Measurements from ENCODE around the gene MS4A14. TPM values are rescaled to one million over a fixed set of nuclear protein-coding genes. Genes with fewer than 3 reads are reported as not detected.

The MS4A14 gene
- total and polyA plus RNA-seq, 9 of the 15 experiments (the other 6 are each of a cell fraction or from before 2014, with no cell fraction given) = not detected

- H4K20me1 ChIP-seq (replicated peaks; ENCODE audit: control insufficient read depth, insufficient read depth, low read length) = no peaks in the 10 kb centered on the region
- DNase-seq (ENCODE audit: extremely low read depth in 1 of 4, low spot score in 3 of 4) = no peak
- no peak overlapping the region for H3K4me3 ChIP-seq
- ChIA-PET CTCF (ENCODE audit: low intra/inter-chr PET ratio) (interaction anchor here (0.6 kb wide), 1 partner anchor 787 kb away, joined by 4 read pairs; no protein-coding TSS in a partner anchor), POLR2A (no interaction called here)
- in situ Hi-C loops (cut with MboI) = no loop called here
- H3K4me2 ChIP-seq (ENCODE audit: insufficient read depth, low read length) = no peak overlapping the region
- intact Hi-C loops (cut with micrococcal nuclease) = no loop called here
- H3K9ac ChIP-seq (ENCODE audit: insufficient read depth in 1 of 2, low read depth in 2 of 2, low read length in 2 of 2) = no peak overlapping the region
- no peak for FAIRE-seq
- no peaks in the 10 kb centered on the region for H3K79me2 ChIP-seq (ENCODE audit: control insufficient read depth, insufficient read depth, low read length)
- no peaks in the 10 kb centered on the region for H3K9me3 ChIP-seq (replicated peaks; ENCODE audit: control insufficient read depth, insufficient read depth, low read depth, low read length)
- no peaks in the 10 kb centered on the region for H3K36me3 ChIP-seq (ENCODE audit: control insufficient read depth, insufficient read depth, low read length)
- ATAC-seq = no peak
- TF ChIP-seq FOXJ2 (tag; IDR thresholded peaks at IDR 0.05) (no peak), XRCC3 (IDR thresholded peaks at IDR 0.05) (no peak), ARID1B (IDR thresholded peaks at IDR 0.05) (no peak), MCM2 (IDR thresholded peaks at IDR 0.05; ENCODE audit: low read depth) (no peak), DPF2 (IDR thresholded peaks at IDR 0.05) (no peak), SMARCA4 (IDR thresholded peaks at IDR 0.05) (no peak), CREB5 (CRISPR knock-in tag; IDR thresholded peaks at IDR 0.05) (no peak), HES1 (IDR thresholded peaks at IDR 0.05; ENCODE audit: low read depth) (no peak), CEBPG (CRISPR knock-in tag; IDR thresholded peaks at IDR 0.05) (no peak), CEBPG (tag; conservative IDR thresholded peaks at IDR 0.05 in 1 of 2, IDR thresholded peaks at IDR 0.05 in 1 of 2) (no peak), DIDO1 (tag; IDR thresholded peaks at IDR 0.05; ENCODE audit: low read depth) (no peak), CTBP1 (IDR thresholded peaks at IDR 0.05; ENCODE audit: borderline replicate concordance) (no peak), NEUROD1 (IDR thresholded peaks at IDR 0.05; ENCODE audit: borderline replicate concordance, low read depth, low read length, partially characterized antibody) (no peak), LEF1 (IDR thresholded peaks at IDR 0.05) (no peak), NFATC3 (IDR thresholded peaks at IDR 0.05) (no peak)
- no peaks in the 10 kb centered on the region for H3K27me3 ChIP-seq (ENCODE audit: control insufficient read depth in 2 of 2, insufficient read depth in 2 of 2, low read length in 2 of 2)
- no peak overlapping the region for H2AFZ ChIP-seq (ENCODE audit: low read depth, low read length)
- H3K27ac ChIP-seq (ENCODE audit: extremely low read depth, low read depth, low read length) = no peak overlapping the region
- no peaks in the 10 kb centered on the region for H3K4me1 ChIP-seq (replicated peaks in 1 of 2; ENCODE audit: control insufficient read depth in 2 of 2, insufficient read depth in 2 of 2, low read length in 2 of 2)
- BruUV-seq (replicated peaks) = no TSS peak
- H3K9me1 ChIP-seq (ENCODE audit: control insufficient read depth, insufficient read depth, low read length) = no peaks in the 10 kb centered on the region
Measured at GRCh38 chr11:60390419-60390818, 5.8 kb upstream of the MS4A14 start.

All from K562 (cell line).